Hematopoietic multipotent progenitor cell treated with erythropoietin and hydrocortisone succinate and interleukin-3 and kit ligand, for 15 days (in vitro differentiated cells): ENCODE data around the gene REEP3.
"Not testable (repeated sequence)": the region's sequence is repeated elsewhere in the genome, so short reads cannot be mapped to it uniquely, and the experiment has no call there.

Experiments used
- DNase-seq: peaks from one replicate; pipeline ENCODE4 v3.0.0-alpha.2; 2015; ENCODE audit warnings: low spot score

The REEP3 gene

DNA sequence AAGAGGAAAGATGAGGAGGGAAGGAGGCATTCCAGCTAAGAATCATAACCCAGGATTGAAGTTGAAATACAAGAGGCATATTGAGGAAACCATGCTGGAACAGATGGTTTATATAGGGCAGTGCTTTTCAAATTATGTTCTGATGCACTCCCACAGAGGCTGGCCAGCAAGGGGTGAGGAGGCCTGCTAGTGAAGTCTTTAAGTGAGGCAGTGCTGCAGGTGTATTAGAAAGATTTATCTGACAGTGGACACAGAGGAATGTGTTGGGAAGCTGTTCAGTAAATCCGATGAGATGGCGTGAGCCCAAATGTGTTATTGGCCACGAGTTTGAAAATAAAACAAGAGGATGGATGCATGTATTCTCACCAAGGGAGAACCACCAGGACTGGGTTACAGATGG, 28.6 kb downstream of the REEP3 start:
- no peak for DNase-seq

DNA sequence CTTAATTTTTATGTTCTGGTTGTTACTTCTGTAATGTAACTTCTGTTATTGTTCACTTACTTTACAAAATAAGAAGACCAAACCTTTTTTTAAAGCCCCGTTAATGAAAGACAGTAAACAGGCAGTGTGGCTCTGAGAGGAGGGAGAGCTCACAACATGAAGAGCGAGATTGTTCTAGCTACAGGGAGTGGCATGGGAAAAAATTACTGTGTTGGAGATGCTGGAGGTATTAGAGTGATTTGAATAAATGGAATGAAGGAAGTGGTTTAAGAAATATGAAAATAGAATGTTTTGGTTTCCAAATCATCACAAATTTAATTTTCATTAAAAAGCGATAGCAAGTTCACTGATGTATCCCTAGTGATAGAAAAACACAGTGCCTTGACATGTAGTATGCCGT, 31.8 kb downstream of the REEP3 start:
- no peak for DNase-seq

DNA sequence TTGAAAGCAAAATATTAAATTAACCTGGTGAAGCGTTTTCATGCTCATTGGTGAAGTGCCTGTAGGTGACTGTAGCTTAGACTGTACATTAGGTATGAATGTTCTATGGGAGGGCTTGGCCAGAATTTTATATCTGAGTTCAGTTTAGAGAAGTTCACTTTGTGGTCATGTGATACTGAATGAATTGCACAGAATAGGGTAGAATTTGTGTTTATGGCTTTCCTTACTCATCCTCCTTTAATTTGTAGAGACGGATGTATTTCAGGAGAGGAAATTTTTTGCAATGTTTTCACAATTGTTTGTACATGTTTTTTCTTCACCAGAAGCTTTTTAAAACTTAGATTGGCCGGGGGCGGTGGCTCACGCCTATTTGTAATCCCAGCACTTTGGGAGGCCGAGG, 32.3 kb downstream of the REEP3 start:
- DNase-seq: no peak

DNA sequence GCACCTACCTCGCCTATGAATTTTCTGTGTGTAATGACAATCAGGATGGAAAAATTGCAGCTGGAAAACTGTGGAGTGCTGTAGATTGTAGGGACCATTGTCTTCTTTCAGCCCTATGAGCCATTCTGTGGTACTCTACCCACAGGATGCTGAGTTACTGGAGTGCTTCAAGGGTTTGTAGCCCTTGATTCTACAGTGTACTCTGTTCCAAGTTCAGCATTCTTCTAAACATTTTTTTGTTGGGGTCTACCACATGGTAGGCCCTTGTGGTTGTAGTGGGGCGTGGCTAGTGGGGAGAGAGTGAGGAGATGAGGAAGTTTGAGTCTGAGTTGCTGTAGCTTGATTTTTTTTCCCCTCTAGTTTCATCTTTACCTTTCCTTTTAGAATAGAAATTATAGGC, 33.5 kb downstream of the REEP3 start:
- DNase-seq: no peak

DNA sequence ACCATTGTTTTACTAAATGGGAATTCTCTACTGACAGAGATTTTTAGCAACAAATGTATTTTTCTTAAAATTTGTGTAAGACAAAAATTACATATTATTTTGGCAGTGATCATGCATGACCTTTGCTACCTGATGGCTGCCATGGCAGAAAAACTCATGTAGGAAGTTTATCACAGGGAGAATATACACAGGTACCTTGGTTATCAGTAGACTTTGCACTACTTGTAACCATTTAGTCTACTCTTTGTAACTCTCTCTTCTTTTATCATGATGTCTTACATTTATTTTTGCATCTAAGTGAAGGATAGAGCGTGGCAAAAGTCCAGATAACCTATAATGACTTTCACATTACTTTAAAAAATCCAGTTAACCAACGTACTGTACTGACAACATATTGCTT, 34.1 kb downstream of the REEP3 start:
- no peak for DNase-seq

DNA sequence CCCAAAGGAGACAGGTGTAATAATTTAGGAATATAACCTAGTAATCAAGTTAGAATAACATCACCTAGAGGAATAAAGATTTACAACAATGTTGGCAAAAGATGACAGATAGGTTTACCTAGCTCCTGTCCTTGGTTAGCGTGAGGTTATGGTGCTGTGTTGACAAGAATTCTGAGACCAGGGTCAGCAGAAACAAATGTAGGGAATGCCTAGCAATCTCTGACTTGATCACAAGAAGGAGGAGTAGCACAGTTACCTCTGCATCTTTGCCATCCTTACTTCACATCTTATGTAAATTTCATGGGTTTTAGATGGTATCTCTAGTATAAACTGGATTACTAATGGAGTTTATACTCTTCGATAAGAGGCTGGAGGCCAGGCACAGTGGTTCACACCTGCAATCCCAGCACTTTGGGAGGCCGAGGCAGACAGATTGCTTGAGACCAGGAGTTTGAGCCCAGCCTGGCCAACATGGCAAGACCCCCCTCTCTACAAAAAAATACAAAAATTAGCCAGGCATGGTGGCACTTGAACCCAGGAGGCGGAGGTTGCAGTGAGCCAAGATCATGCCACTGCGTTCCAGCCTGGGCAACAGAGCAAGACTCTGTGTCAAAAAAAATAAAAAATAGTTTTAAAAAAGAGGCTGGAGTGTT, 37.1 kb downstream of the REEP3 start:
- DNase-seq: no peak

DNA sequence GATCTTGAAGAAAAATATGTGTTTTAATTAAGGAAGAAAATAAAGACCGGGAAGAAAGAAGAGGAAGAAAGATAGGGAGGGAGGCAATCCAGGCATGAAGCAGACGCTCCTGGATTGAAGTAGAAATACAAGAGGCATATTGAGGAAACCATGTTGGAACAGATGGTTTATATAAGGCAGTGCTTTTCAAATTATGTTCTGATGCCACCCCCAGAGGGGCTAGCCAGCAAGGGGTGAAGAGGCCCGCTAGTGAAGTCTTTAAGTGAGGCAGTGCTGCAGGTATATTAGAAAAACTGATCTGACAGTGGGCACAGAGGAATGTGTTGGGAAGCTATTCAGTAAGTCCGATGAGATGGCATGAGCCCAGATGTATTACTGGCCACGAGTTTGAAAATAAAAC, 40.1 kb downstream of the REEP3 start:
- no peak for DNase-seq

DNA sequence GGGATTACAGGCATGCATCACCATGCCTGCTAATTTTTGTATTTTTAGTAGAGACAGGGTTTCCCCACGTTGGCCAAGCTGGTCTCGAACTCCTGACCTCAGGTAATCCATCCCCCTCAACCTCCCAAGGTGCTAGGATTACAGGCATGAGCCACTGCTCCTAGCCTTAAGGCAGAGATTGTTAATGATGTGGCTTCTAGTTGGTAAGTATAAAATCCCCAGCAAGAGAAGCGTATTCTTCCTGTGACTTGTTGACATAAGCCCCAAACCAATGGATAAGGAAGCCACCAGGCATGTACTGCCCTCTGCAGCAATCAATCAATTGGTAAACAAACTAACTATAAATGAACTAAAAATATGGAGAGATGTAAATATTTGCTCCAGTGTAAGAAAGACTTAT, 41.2 kb downstream of the REEP3 start:
- DNase-seq: no peak

DNA sequence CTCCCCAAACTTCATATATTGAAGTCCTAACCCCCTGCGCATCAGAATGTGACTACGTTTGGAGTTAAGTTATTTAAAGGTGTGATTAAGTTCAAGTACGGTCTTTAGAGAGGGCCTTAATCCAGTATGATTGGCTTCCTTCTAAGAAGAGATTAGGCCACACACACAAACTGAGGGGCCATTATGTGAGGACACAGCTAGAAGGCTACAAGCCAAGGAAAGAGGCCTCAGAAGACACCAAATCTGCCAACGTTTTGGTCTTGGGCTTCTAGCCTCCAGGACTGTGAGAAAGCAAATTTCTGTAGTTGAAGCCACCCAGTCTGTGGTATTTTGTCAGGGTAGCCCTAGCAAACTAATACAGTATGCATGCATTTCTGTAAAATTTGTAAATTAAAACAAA, 41.7 kb downstream of the REEP3 start:
- no peak for DNase-seq

DNA sequence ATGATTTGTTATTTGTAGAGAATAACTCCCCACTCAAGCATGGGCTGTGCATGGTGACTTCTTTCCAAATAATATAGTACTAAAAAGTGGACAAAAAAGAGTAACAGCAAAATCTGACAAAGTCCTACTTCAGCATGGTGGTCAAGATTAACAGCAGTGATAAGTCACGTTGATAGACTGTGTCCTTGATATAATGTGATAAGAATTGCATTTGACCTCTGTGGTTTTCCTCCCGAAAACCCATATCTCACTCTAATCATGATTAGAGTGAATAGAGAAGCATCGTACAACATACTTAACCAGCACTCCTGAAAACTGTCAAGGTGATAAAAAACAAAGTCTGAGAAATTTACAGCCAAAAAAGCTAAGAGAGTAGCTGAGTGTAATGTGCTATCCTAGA, 42.4 kb downstream of the REEP3 start:
- no peak for DNase-seq

DNA sequence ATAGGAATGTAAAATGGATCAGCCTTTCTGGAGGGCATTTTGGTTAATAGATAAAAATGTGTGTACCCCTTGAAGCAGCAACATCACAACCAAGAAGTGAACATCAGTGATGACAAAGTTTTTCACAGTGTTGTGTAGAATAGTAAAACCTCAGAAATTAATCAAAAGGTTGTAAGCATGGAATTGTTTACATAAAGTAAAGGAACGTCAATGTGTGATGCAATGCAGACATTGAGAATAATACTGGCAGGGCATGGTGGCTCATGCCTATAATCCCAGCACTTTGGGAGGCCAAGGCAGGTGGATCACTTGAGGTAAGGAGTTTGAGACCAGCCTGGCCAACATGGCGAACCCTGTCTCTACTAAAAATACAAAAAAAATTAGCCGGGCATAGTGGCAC, 43.5 kb downstream of the REEP3 start:
- DNase-seq: not testable (repeated sequence)

DNA sequence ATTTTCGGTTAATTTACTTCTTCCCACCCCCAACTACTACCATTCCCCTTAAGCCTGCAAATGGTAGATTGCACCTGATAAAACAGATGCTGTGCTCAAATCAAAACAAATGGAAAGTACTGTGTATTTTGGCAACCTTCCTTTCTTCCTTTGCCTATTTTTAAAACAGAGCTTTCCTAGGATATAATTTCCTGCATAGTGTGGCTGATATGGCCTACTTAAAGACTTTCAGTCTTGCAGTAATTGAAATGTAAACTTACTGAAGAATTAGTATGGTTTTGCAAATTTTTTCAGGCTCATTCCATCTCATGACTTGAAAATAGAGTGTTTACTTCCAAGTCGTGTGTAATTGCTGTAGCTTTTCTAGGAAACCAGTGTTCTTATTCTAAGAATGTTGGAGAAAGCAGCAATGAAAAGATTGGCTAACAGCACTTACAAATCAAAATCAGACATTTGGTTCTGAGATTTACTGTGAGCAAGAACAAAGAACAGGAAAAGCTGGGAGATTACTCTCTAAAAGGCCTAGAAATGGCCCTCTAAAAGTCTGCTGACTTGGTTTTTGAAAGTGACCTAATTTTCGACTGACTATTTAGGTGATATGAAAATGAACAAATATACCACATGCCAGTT, 52.0 kb downstream of the REEP3 start:
- DNase-seq: no peak

DNA sequence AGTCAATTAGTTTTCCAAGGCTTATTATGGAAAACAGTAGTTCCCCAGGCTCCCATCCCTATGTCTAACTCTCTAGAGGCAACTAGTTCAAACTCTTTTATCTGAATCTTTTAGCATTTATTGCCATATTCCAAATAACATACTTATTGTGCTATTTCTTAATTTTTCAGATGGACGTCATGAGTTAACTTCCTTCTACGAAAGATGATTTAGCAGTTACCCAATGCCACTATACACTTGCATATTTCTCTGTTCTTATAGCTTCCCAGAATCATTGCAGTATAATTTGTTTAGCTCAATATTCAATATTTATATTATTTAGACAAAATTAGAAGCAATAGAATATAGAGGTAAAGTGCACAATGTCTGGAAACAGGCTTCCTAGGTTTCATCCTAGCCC, 52.8 kb downstream of the REEP3 start:
- no peak for DNase-seq

DNA sequence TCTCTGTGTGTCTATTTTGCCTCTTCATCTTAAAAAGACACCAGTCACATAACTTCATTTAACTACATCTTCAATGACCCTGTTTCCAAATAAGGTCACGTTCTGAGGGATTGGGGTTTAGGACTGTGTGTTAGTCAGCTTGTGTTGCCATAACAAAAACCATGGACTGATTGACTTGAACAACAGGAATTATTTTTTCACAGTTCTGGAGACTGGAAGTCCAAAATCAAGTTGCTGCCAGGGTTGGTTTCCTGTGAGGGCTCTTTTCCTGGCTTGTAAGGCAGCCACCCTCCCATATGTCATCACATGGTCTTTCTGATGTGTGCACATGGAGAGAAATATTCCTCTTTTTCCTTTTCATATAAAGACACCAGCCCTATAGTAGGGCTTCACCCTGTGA, 55.3 kb downstream of the REEP3 start:
- no peak for DNase-seq

DNA sequence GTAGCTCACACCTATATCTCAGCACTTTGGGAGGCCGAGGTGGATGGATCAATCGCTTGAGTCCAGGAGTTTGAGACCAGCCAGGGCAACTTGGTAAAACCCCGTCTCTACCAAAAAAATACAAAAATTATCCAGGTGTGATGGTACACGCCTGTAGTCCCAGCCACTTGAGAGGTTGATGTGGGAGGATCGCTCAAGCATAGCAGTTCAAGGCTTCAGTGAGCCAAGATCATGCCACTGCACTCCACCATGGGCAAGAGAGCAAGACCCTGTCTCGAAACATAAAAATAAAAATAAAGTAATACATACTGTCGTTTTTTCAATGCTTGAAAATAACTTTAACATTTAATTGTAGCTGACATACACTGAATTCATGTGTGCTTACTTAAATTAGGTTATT, 57.3 kb downstream of the REEP3 start:
- no peak for DNase-seq

DNA sequence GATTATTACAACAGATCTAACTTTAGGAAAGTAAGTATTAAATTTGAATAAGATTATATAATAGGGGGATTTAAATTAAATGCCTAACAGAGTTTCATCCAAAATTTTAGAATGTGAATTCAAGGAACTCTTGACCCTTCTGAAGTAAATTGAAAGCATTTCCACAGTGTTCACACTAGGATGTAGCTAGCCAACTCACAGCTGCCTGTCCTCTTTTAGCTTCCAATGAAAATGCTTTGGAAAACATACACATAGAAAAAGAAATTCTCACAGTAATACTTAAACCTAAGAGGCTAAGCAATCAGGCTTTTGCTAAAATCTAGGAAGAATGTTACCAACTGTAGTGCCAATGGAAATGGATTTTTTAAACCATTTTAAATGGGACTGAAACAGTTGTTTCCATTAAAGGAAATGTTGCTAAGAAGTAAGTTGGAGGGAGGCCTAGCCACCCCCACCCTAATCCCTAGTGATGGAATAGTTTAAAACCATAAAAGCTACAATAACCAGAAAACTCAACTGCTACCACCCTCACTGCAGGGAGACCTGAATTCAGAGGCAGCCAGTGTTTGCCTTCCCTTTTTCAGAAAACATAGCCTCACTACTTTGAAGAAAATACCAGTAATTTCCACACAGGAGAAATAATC, 58.3 kb downstream of the REEP3 start:
- no peak for DNase-seq

DNA sequence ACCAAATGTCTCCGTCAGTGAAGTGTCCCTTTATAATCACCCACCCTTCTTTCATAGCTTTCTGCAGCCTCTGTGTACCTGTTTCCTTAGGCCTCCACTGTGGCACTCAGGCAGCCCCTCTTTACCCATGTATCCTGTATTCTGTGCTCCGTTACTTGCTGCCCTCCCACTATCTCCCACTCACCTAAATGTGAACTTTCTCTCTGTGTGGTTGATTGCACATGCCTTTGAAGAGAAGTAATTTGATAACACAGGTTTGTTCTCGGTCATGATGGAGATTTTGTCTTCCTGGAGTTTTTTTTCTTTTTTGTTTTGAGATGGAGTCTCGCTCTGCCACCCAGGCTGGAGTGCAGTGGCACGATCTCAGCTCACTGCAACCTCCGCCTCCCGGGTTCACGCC, 61.5 kb downstream of the REEP3 start:
- no peak for DNase-seq

DNA sequence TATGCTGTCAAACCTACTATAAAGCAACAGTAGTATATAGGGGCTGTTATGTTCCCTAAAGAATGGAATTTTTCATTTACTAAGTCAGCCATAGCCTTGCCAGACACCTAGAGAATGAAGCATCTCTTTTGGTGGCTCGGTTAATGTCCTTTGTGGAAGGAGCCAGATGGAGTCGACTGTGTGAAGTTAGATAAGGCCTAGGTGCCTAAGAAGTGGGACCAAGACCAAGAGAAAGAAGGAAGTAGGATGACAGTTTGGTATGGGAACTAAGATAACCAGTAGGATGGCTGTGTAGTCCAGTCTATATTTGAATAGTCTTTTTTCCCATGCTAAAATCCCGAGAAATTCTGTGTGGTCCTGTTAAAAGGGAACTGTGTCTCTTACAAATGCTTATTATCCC, 62.2 kb downstream of the REEP3 start:
- no peak for DNase-seq

DNA sequence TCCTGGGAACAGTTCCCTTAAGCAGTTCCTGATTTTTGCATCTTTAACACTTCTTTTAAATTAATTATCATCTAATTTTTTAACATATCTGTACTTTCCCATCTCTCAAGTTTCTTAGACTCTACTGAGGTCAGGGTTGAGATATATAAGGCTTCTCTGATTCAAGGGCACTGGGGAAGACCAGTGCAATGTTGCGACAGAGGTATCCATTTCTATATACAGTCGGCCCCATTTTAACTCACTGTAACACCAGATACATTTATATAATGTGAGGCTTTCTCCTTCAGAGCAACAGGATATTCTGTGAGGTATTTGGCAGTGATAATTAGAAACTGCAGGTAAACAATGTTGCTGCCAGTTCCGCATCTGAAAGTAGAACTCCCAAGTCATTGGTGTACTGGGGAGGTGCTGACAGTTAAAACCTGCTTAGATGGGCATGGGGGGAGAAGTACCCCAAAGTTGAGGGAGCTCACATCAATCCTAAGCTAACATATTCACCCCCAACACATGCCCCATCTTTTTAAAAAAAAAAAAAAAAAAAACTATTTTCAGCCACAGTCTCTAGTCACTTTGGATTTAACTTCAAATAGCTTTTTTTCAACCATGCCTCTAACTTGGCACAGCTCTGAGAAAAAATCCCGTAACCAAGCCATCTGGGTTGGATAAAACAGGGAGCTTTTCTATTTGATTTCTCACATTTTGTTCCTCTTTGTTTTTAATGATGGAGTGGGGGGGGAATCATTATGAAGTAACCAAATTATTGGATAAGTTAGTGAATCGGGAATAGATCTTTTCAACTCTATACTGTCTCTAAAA, 62.9 kb downstream of the REEP3 start:
- DNase-seq: no peak

DNA sequence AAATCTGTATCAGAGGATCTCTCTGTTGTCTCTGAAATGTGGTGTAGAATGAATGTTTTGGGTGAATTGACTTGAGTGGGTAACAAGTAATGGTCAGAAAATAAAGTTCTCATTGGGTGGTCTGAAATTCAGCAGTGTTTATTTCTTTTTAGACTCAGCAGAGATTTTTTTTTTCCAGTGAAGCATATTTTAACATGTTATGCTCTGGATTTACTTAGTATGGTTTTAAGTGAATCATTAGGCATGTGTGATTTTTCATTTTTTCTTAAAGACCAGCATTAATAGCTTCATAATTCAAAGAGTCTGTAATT, 63.5 kb downstream of the REEP3 start:
- no peak for DNase-seq

DNA sequence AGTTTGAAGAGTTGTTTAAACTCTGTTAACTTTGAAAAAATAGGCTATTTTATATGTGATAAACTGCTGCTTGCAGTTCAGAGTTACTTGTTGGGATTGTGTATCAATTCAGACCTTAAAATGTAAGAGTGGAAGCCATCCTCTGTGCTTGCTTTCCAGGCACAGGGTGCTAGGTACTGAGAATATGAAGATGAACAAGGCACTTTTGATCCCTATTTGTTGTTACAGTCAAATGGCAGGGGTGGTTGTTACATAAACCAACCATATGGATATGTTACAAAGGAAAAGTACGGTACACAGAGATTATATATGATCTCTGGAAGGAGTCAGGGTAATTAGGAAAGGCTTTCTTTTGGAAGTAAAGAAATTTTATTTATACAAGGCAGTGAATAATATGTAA, 63.8 kb downstream of the REEP3 start:
- DNase-seq: no peak

DNA sequence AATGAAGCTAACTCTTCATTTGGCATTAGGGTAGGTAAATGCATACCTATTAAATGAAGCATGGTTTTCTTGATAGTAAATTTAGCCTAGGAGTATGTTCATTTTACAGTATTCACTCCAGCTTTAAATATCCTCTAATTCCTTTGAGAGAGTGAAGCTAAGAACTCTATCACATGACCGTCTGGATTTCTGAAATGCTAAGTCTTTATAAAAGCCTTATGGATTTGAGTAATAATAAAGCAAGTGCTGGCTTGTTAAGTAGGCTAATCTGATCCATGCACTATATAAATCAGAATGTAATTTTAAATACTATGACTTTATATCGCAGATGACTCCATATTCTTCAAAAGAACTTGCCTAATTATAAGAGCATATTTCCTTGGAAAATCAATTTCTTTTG, 64.8 kb downstream of the REEP3 start:
- DNase-seq: no peak

DNA sequence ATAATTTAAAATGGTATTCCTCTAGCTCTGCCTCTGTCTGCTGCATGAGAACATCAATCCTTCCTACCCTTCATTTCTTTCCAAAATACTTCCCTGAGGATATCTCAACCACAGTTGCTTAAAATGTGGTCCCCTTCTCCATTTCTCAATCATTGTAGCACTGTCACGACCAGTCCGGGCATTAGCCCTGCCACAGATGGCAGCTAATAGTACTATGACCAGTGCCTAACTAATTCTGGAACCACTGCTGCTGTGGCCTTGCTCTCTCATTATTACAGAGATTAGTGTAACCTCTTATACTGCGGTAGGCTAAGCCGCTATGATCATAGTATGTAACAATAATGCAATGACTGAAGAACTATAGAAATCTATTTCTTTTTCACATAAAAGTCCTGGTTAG, 66.0 kb downstream of the REEP3 start:
- no peak for DNase-seq
